Panc1 (cell line): ENCODE data around the gene UROD. TPM values are rescaled to one million over a fixed set of nuclear protein-coding genes. Genes with fewer than 3 reads are reported as not detected.

ENCODE experiments used
- ATAC-seq: fragments of 200-7000 bp; cut with Tn5 transposase; 2 replicates; pipeline ENCODE4 v1.9.1; 2020; ENCODE audit warnings: mild to moderate bottlenecking, moderate library complexity
- BruUV-seq: library from RNA; stranded (reverse); fragments of 400-500 nt; replicated peaks from 2 replicates; lab custom pipeline; 2021; lab: Mats Ljungman, UMichigan
- CTCF ChIA-PET: fragments of 300-600 bp; sonication (Branson Sonifier 250); formaldehyde crosslinking; loops from one replicate; lab custom pipeline; 2022; ENCODE audit warnings: antibody characterized with exemption; lab: Charles Lee
- POLR2A ChIA-PET: fragments of 300-600 bp; sonication (Branson Sonifier 250); formaldehyde crosslinking; loops from one replicate; lab custom pipeline; 2022; ENCODE audit warnings: antibody characterized with exemption; lab: Charles Lee
- DNase-seq: peaks from one replicate; pipeline ENCODE4 v3.0.0-alpha.2; 2010; ENCODE audit warnings: low read depth, low spot score
- H3K27ac ChIP-seq: 2 replicates; pipeline ENCODE4 v1.5.1; 2011; ENCODE audit warnings: mild to moderate bottlenecking, low read length, inconsistent platforms
- H3K27me3 ChIP-seq: fragments of 200-500 bp; sonication (Bioruptor generic); 2 replicates; pipeline ENCODE4 v1.6.0; 2014; ENCODE audit warnings: low read length, inconsistent platforms; ENCODE audit not compliant: control insufficient read depth, insufficient read depth
- H3K36me3 ChIP-seq: fragments of 200-500 bp; sonication (Bioruptor generic); 2 replicates; pipeline ENCODE4 v1.5.1; 2014; ENCODE audit warnings: inconsistent platforms, mild to moderate bottlenecking, low read length, moderate library complexity; ENCODE audit not compliant: control insufficient read depth, insufficient read depth
- H3K4me1 ChIP-seq: 2 replicates; pipeline ENCODE4 v1.5.1; 2011; ENCODE audit warnings: inconsistent platforms, mild to moderate bottlenecking, low read length, moderate library complexity; ENCODE audit not compliant: control insufficient read depth, insufficient read depth
- H3K4me3 ChIP-seq, 2 experiments: 2 replicates each; pipeline ENCODE4 v1.5.1; 2011 to 2012; ENCODE audit warnings: low read depth in 2 of 2, low read length in 2 of 2, mild to moderate bottlenecking in 2 of 2, inconsistent platforms in 1 of 2, moderate library complexity in 1 of 2
- H3K9me3 ChIP-seq: fragments of 200-500 bp; sonication (Bioruptor generic); 2 replicates; pipeline ENCODE4 v1.5.1; 2014; ENCODE audit warnings: low read depth, mild to moderate bottlenecking, inconsistent platforms, low read length, moderate library complexity; ENCODE audit not compliant: control insufficient read depth, insufficient read depth
- POLR2AphosphoS5 ChIP-seq: IDR thresholded peaks from 2 replicates; pipeline ENCODE4 v1.6.1; 2012; ENCODE audit warnings: mild to moderate bottlenecking, low read depth, low read length, moderate library complexity
- SIN3A ChIP-seq: IDR thresholded peaks from 2 replicates; pipeline ENCODE4 v1.6.1; 2012; ENCODE audit warnings: low read depth, mild to moderate bottlenecking, low read length, moderate library complexity, borderline replicate concordance; ENCODE audit not compliant: insufficient read depth
- TCF7L2 ChIP-seq: IDR thresholded peaks from 2 replicates; pipeline ENCODE4 v1.6.1; 2011; ENCODE audit warnings: mild to moderate bottlenecking, low read depth, low read length, inconsistent platforms
- in situ Hi-C: cut with HindIII; loops from 2 replicates; pipeline ENCODE4 v1.10.0; 2016; ENCODE audit warnings: low sequenced_read_pairs, low pct_unique_long_range_greater_than_20kb
- intact Hi-C: fragments of 100-400 bp; cut with micrococcal nuclease; formaldehyde crosslinking; loops from one replicate; pipeline ENCODE4 v1.10.0; 2022; ENCODE audit not compliant: unreplicated experiment
- total RNA-seq: library from RNA; stranded (reverse); gene quantifications from one replicate; pipeline ENCODE4 v1.2.1, GENCODE V29; 2021; ENCODE audit not compliant: unreplicated experiment
- TF ChIP-seq, protein P1 (sequence below), 2 experiments: IDR thresholded peaks; 2 replicates each; pipeline ENCODE4 v1.6.1; 2011 to 2012; ENCODE audit warnings: low read depth in 2 of 2, control low read depth in 1 of 2, low read length in 1 of 2, mild to moderate bottlenecking in 1 of 2, moderate library complexity in 1 of 2; ENCODE audit not compliant: insufficient read depth in 1 of 2
- TF ChIP-seq, protein P2 (sequence below): fragments of 450-650 bp; IDR thresholded peaks from 2 replicates; pipeline ENCODE4 v1.5.1; 2017; ENCODE audit warnings: mild to moderate bottlenecking

Gene UROD
- total RNA-seq, 1 experiment from 2014 or later: 76.8 TPM

DNA sequence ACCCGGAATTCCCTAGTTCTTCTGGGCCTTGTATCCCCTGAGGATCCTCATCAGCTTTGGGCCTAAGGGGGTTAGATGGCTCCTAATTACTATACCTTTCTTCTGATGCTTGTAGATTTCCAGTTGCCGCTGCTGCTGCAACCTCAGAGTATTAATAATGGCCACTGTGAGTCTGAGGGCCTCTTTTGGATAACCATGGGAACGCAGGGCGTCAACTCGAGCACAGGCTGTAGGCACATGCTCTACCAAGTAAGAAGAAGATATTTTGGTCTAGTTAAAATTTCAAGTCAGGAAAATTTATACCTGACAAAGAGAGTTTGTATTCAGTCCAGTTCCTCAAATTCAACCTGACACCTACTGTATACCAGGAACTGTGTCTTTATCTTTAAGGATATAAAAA lies 28.2 kb downstream of the UROD start:
- POLR2A ChIA-PET: no interaction called here
- H3K36me3 ChIP-seq: no peaks in the 10 kb centered on the region
- CTCF ChIA-PET: no interaction called here
- H3K4me1 ChIP-seq: no peaks in the 10 kb centered on the region
- TF ChIP-seq TCF7L2: no peak
- TF ChIP-seq, protein P1, sequence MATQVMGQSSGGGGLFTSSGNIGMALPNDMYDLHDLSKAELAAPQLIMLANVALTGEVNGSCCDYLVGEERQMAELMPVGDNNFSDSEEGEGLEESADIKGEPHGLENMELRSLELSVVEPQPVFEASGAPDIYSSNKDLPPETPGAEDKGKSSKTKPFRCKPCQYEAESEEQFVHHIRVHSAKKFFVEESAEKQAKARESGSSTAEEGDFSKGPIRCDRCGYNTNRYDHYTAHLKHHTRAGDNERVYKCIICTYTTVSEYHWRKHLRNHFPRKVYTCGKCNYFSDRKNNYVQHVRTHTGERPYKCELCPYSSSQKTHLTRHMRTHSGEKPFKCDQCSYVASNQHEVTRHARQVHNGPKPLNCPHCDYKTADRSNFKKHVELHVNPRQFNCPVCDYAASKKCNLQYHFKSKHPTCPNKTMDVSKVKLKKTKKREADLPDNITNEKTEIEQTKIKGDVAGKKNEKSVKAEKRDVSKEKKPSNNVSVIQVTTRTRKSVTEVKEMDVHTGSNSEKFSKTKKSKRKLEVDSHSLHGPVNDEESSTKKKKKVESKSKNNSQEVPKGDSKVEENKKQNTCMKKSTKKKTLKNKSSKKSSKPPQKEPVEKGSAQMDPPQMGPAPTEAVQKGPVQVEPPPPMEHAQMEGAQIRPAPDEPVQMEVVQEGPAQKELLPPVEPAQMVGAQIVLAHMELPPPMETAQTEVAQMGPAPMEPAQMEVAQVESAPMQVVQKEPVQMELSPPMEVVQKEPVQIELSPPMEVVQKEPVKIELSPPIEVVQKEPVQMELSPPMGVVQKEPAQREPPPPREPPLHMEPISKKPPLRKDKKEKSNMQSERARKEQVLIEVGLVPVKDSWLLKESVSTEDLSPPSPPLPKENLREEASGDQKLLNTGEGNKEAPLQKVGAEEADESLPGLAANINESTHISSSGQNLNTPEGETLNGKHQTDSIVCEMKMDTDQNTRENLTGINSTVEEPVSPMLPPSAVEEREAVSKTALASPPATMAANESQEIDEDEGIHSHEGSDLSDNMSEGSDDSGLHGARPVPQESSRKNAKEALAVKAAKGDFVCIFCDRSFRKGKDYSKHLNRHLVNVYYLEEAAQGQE (IDR thresholded peaks at IDR 0.05; ENCODE audit: insufficient read depth in 1 of 2, low read depth in 2 of 2, low read length in 1 of 2): no peak
- TF ChIP-seq SIN3A: no peak
- no peak overlapping the region for H3K4me3 ChIP-seq
- H3K27me3 ChIP-seq: no peaks in the 10 kb centered on the region
- H3K27ac ChIP-seq: no peak overlapping the region
- no TSS peak for BruUV-seq
- intact Hi-C loops (no loop called here), in situ Hi-C loops (no loop called here)
- H3K9me3 ChIP-seq: no peaks in the 10 kb centered on the region
- no peak for DNase-seq
- no peak for ATAC-seq

DNA sequence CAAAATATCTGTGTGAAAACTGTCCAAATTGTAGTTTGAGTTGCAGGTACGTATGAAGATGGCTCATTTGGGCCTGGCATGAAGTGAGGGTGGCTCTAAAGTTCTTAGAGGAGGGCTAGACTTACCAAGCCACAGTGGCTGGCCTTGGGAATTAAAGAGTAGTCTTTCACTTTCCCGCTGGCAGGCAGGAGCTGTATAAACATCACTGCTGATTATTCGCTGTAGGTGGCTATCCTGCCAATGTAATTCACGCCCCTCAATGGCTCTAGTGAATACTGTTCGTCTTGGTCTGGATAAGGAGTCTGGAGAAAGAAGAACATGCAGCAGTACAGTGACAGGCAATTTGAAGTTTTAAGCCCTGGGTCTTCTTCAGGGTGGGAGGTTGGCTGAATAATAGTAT lies 31.0 kb downstream of the UROD start:
- ChIA-PET CTCF (no interaction called here), POLR2A (no interaction called here)
- intact Hi-C loops: no loop called here
- DNase-seq (no peak), ATAC-seq (no peak)
- no TSS peak for BruUV-seq
- no peak for TF ChIP-seq POLR2AphosphoS5
- TF ChIP-seq, protein P1 (IDR thresholded peaks at IDR 0.05; ENCODE audit: insufficient read depth in 1 of 2, low read depth in 2 of 2, low read length in 1 of 2): no peak
- TF ChIP-seq, protein P2, sequence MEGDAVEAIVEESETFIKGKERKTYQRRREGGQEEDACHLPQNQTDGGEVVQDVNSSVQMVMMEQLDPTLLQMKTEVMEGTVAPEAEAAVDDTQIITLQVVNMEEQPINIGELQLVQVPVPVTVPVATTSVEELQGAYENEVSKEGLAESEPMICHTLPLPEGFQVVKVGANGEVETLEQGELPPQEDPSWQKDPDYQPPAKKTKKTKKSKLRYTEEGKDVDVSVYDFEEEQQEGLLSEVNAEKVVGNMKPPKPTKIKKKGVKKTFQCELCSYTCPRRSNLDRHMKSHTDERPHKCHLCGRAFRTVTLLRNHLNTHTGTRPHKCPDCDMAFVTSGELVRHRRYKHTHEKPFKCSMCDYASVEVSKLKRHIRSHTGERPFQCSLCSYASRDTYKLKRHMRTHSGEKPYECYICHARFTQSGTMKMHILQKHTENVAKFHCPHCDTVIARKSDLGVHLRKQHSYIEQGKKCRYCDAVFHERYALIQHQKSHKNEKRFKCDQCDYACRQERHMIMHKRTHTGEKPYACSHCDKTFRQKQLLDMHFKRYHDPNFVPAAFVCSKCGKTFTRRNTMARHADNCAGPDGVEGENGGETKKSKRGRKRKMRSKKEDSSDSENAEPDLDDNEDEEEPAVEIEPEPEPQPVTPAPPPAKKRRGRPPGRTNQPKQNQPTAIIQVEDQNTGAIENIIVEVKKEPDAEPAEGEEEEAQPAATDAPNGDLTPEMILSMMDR: no peak
- no peak for TF ChIP-seq TCF7L2
- TF ChIP-seq SIN3A: no peak
- in situ Hi-C loops: no loop called here
- H3K4me1 ChIP-seq: no peaks in the 10 kb centered on the region
- H3K27ac ChIP-seq: no peak overlapping the region
- H3K27me3 ChIP-seq: no peaks in the 10 kb centered on the region
- H3K36me3 ChIP-seq: no peaks in the 10 kb centered on the region
- H3K9me3 ChIP-seq: no peaks in the 10 kb centered on the region
- no peak overlapping the region for H3K4me3 ChIP-seq
